ENCODE results near the gene PITPNB.

PITPNB gene

DNA sequence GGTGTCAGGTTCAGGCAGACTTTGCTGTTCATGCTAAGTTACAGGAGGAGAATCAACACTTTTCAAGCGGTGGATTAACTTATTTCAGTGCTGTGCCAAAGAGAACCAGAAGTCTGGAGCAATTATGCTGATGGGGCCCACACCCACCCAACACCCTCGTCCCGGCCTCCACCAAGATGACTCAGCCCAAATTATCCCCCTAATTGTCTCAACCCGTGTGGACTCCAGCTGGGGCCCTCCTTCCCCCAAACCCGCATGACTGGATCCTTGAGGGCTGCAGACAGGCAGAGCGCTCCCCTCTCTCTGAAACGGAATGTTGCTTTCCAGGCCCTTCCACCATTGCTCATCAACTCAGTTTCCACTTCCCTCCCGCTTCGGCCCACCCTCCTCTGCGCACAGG lies 82.9 kb downstream of the PITPNB start:
- H2AFZ ChIP-seq (ENCODE audit: low read depth) = no peak overlapping the region
- no peaks in the 10 kb centered on the region for H3K27me3 ChIP-seq (ENCODE audit: insufficient read depth, low read depth)
- H3K4me3 ChIP-seq (IDR thresholded peaks at IDR 0.05; ENCODE audit: insufficient read depth, low read depth, low read length) = no peak overlapping the region
- H3K36me3 ChIP-seq (ENCODE audit: insufficient read depth) = no peaks in the 10 kb centered on the region
- H3K4me2 ChIP-seq = no peak overlapping the region
- no peaks in the 10 kb centered on the region for H3K79me2 ChIP-seq (ENCODE audit: insufficient read depth, low read depth)
- H3K9ac ChIP-seq = no peak overlapping the region
- no peak overlapping the region for H3K27ac ChIP-seq
- H4K20me1 ChIP-seq (ENCODE audit: insufficient read depth) = no peaks in the 10 kb centered on the region
- H3K4me1 ChIP-seq (ENCODE audit: low read depth, poor library complexity, severe bottlenecking) = no peaks in the 10 kb centered on the region
- TF ChIP-seq, protein P1, sequence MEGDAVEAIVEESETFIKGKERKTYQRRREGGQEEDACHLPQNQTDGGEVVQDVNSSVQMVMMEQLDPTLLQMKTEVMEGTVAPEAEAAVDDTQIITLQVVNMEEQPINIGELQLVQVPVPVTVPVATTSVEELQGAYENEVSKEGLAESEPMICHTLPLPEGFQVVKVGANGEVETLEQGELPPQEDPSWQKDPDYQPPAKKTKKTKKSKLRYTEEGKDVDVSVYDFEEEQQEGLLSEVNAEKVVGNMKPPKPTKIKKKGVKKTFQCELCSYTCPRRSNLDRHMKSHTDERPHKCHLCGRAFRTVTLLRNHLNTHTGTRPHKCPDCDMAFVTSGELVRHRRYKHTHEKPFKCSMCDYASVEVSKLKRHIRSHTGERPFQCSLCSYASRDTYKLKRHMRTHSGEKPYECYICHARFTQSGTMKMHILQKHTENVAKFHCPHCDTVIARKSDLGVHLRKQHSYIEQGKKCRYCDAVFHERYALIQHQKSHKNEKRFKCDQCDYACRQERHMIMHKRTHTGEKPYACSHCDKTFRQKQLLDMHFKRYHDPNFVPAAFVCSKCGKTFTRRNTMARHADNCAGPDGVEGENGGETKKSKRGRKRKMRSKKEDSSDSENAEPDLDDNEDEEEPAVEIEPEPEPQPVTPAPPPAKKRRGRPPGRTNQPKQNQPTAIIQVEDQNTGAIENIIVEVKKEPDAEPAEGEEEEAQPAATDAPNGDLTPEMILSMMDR (conservative IDR thresholded peaks at IDR 0.05; ENCODE audit: low read depth, low read length) = no peak

GRCh38 chr22:27835446-27835845 lies 83.6 kb downstream of the PITPNB start:
- Histone ChIP-seq H3K4me3 (IDR thresholded peaks at IDR 0.05; ENCODE audit: insufficient read depth, low read depth, low read length) (no peak overlapping the region), H3K4me1 (ENCODE audit: low read depth, poor library complexity, severe bottlenecking) (no peaks in the 10 kb centered on the region), H3K27me3 (ENCODE audit: insufficient read depth, low read depth) (no peaks in the 10 kb centered on the region), H3K4me2 (no peak overlapping the region), H2AFZ (ENCODE audit: low read depth) (no peak overlapping the region), H3K9ac (no peak overlapping the region), H3K36me3 (ENCODE audit: insufficient read depth) (no peaks in the 10 kb centered on the region), H3K79me2 (ENCODE audit: insufficient read depth, low read depth) (no peaks in the 10 kb centered on the region), H3K27ac (no peak overlapping the region), H4K20me1 (ENCODE audit: insufficient read depth) (no peaks in the 10 kb centered on the region)
- TF ChIP-seq, protein P1 (conservative IDR thresholded peaks at IDR 0.05; ENCODE audit: low read depth, low read length) = no peak

GRCh38 chr22:27834364-27835185 lies 84.5 kb downstream of the PITPNB start:
- Histone ChIP-seq H3K27ac (no peak overlapping the region), H4K20me1 (ENCODE audit: insufficient read depth) (no peaks in the 10 kb centered on the region), H2AFZ (ENCODE audit: low read depth) (no peak overlapping the region), H3K27me3 (ENCODE audit: insufficient read depth, low read depth) (no peaks in the 10 kb centered on the region), H3K9ac (no peak overlapping the region), H3K79me2 (ENCODE audit: insufficient read depth, low read depth) (no peaks in the 10 kb centered on the region), H3K4me1 (ENCODE audit: low read depth, poor library complexity, severe bottlenecking) (no peaks in the 10 kb centered on the region), H3K4me2 (no peak overlapping the region), H3K4me3 (IDR thresholded peaks at IDR 0.05; ENCODE audit: insufficient read depth, low read depth, low read length) (no peak overlapping the region), H3K36me3 (ENCODE audit: insufficient read depth) (no peaks in the 10 kb centered on the region)
- TF ChIP-seq, protein P1 (conservative IDR thresholded peaks at IDR 0.05; ENCODE audit: low read depth, low read length) = no peak

- TF ChIP-seq, protein P1 (conservative IDR thresholded peaks at IDR 0.05; ENCODE audit: low read depth, low read length) = no peak
- no peak overlapping the region for H3K27ac ChIP-seq
Measured at GRCh38 chr22:27833803-27834202, 85.3 kb downstream of the PITPNB start.

More at GRCh38 chr22:27833803-27834202, 85.3 kb downstream of the PITPNB start:
- H3K4me2 ChIP-seq = no peak overlapping the region
- no peak overlapping the region for H2AFZ ChIP-seq (ENCODE audit: low read depth)
- no peak overlapping the region for H3K9ac ChIP-seq
- no peaks in the 10 kb centered on the region for H3K4me1 ChIP-seq (ENCODE audit: low read depth, poor library complexity, severe bottlenecking)
- H3K27me3 ChIP-seq (ENCODE audit: insufficient read depth, low read depth) = no peaks in the 10 kb centered on the region
- H3K36me3 ChIP-seq (ENCODE audit: insufficient read depth) = no peaks in the 10 kb centered on the region
- no peak overlapping the region for H3K4me3 ChIP-seq (IDR thresholded peaks at IDR 0.05; ENCODE audit: insufficient read depth, low read depth, low read length)
- no peaks in the 10 kb centered on the region for H3K79me2 ChIP-seq (ENCODE audit: insufficient read depth, low read depth)
- no peaks in the 10 kb centered on the region for H4K20me1 ChIP-seq (ENCODE audit: insufficient read depth)

Measured in KMS-11 (cell line).